ENCODE measurements around the gene HPS3. TPM values are rescaled to one million over a fixed set of nuclear protein-coding genes. Genes with fewer than 3 reads are reported as not detected.

The HPS3 gene
- total RNA-seq, 2 donors from 2014 or later = 15.8 to 19.5 TPM

DNA sequence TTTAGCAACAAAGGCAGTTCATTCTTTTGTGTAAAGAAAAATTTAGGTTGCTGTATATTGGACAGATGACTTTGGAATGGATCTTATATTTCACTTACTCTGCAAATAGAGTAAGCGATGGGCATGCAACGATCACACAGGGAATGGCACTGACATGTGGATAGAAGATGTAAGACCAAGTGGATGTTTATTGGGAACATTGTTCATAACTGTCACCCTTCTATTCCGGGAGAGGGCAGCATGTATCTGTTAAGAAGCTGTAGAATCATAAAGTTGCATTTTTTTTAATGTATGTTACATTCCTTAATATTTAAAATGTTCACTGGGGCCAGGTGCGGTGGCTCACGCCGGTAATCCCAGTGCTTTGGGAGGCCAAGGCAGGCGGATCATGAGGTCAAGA, 41.2 kb downstream of the HPS3 start:
- Histone ChIP-seq H3K27ac (no peak overlapping the region), H3K36me3 (no peaks in the 10 kb centered on the region), H3K9me3 (no peaks in the 10 kb centered on the region), H3K4me3 (no peak overlapping the region), H3K9ac (ENCODE audit: low read depth in 2 of 2, low read length in 2 of 2) (no peak overlapping the region), H3K27me3 (no peaks in the 10 kb centered on the region), H3K4me1 (no peaks in the 10 kb centered on the region)
- TF ChIP-seq, protein P1, sequence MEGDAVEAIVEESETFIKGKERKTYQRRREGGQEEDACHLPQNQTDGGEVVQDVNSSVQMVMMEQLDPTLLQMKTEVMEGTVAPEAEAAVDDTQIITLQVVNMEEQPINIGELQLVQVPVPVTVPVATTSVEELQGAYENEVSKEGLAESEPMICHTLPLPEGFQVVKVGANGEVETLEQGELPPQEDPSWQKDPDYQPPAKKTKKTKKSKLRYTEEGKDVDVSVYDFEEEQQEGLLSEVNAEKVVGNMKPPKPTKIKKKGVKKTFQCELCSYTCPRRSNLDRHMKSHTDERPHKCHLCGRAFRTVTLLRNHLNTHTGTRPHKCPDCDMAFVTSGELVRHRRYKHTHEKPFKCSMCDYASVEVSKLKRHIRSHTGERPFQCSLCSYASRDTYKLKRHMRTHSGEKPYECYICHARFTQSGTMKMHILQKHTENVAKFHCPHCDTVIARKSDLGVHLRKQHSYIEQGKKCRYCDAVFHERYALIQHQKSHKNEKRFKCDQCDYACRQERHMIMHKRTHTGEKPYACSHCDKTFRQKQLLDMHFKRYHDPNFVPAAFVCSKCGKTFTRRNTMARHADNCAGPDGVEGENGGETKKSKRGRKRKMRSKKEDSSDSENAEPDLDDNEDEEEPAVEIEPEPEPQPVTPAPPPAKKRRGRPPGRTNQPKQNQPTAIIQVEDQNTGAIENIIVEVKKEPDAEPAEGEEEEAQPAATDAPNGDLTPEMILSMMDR (IDR thresholded peaks at IDR 0.05) = no peak
- DNase-seq = no peak
- intact Hi-C loops (cut with DNase I) = no loop called here

DNA sequence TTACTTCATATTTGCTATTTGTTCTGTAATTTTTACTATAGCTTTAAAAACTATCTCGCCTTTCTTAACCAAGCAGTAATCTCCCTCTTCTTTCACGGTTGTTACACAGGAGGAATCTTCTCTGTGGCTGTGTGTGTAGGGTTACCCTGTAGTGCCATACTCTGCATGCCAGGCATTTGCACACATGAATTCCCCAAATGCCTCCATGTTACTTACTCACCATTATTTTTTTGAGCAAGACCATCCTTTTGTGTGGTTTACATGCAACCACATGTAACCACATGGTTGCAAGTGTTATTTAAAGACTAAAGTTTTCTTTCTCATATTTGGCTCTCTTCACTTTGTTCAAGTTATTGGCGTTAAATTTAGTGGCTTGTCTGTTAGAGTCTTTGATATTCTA, 45.5 kb downstream of the HPS3 start:
- TF ChIP-seq, protein P1 (IDR thresholded peaks at IDR 0.05) = no peak
- intact Hi-C loops (cut with DNase I) = no loop called here
- Histone ChIP-seq H3K36me3 (no peaks in the 10 kb centered on the region), H3K27me3 (no peaks in the 10 kb centered on the region), H3K9ac (ENCODE audit: low read depth in 2 of 2, low read length in 2 of 2) (no peak overlapping the region), H3K4me1 (no peaks in the 10 kb centered on the region), H3K4me3 (no peak overlapping the region), H3K27ac (no peak overlapping the region), H3K9me3 (no peaks in the 10 kb centered on the region)
- no peak for DNase-seq

DNA sequence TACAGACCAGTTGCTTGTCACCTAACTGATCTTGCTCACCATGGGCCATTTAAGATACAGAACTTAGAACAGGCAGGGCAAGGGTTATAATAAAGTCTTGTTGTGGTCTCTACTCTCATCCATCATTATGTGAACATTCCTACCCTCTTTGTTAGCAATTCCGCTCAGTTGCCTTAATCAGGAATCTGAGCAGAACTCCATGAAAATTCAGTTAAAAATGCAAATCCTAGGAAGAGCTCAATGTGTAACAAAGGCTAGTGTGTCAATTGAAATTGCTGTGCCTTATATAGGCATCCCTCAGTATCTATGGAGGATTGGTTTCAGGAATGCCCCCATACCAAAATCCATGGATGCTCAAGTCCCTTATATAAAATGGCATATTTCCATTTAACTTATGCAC, 47.7 kb downstream of the HPS3 start:
- H3K4me1 ChIP-seq = no peaks in the 10 kb centered on the region
- TF ChIP-seq, protein P1 (IDR thresholded peaks at IDR 0.05) = no peak
- H3K9me3 ChIP-seq = no peaks in the 10 kb centered on the region
- DNase-seq = no peak
- intact Hi-C loops (cut with DNase I) = no loop called here
- no peaks in the 10 kb centered on the region for H3K36me3 ChIP-seq
- no peaks in the 10 kb centered on the region for H3K27me3 ChIP-seq
- no peak overlapping the region for H3K4me3 ChIP-seq
- H3K9ac ChIP-seq (ENCODE audit: low read depth in 2 of 2, low read length in 2 of 2) = no peak overlapping the region
- H3K27ac ChIP-seq = no peak overlapping the region

DNA sequence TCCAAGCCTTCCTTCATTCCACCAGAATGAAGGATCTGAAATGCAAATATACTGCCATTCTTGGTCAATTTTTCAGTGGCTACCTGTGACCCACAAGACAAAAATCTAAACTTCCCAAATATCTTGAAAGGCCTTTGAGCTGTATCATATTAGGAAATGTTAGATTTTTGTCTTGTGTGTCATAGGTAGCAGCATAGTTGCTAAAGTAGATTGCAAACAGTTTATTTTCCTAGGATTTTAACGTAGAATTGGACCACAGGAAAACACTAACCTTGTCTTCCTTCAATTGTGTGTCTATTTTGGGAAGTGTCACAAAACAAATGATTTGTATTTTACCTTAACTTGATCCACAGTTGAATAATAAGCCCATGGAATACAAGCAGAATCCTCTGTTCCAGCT, 49.8 kb downstream of the HPS3 start:
- H3K27me3 ChIP-seq = no peaks in the 10 kb centered on the region
- DNase-seq = no peak
- H3K27ac ChIP-seq = no peak overlapping the region
- H3K4me1 ChIP-seq = no peaks in the 10 kb centered on the region
- H3K4me3 ChIP-seq = no peak overlapping the region
- no peaks in the 10 kb centered on the region for H3K9me3 ChIP-seq
- no peak overlapping the region for H3K9ac ChIP-seq (ENCODE audit: low read depth in 2 of 2, low read length in 2 of 2)
- no peaks in the 10 kb centered on the region for H3K36me3 ChIP-seq
- intact Hi-C loops (cut with DNase I) = no loop called here
- TF ChIP-seq, protein P1 (IDR thresholded peaks at IDR 0.05) = no peak

DNA sequence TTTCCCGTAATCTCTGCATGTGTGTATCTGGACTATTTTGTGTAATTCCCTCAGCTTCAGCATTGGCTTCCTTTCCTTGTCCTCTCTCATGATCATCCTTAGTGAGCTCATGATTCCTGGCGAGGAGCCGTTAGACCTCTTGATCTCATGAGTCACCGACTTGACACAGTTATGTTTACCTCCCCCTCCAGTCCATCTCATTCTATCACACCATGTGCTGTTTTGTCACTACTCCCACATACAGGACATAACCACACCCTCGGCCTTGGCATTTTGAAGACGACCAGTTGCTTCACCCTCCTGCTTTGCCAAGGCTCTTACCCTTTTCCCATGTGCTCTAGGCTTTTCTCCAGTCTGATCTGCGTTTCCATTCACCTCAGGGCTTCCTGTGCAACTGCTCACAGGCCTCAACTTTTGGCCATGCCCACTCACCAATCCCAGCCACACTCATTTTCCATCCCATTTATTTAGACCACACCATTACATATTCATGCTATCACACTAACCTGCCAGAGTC, 50.7 kb downstream of the HPS3 start:
- no peak overlapping the region for H3K27ac ChIP-seq
- H3K4me1 ChIP-seq = no peaks in the 10 kb centered on the region
- TF ChIP-seq, protein P1 (IDR thresholded peaks at IDR 0.05) = no peak
- H3K27me3 ChIP-seq = no peaks in the 10 kb centered on the region
- intact Hi-C loops (cut with DNase I) = no loop called here
- no peaks in the 10 kb centered on the region for H3K36me3 ChIP-seq
- no peak overlapping the region for H3K4me3 ChIP-seq
- no peak overlapping the region for H3K9ac ChIP-seq (ENCODE audit: low read depth in 2 of 2, low read length in 2 of 2)
- H3K9me3 ChIP-seq = no peaks in the 10 kb centered on the region
- peak; percentile 61 for DNase-seq
